ENCODE measurements around the gene RAP1GDS1. TPM values are rescaled to one million over a fixed set of nuclear protein-coding genes. Genes with fewer than 3 reads are reported as not detected.
A peak's percentile ranks its signal among the peaks of the same experiment; 100 is the strongest.
"Not testable (repeated sequence)": the region's sequence is repeated elsewhere in the genome, so short reads cannot be mapped to it uniquely, and the experiment has no call there.

The RAP1GDS1 gene
- total and polyA plus RNA-seq, 2 of the 13 experiments (the other 11 are each of a cell fraction or from before 2014, with no cell fraction given) = 19.3 to 42.5 TPM

DNA sequence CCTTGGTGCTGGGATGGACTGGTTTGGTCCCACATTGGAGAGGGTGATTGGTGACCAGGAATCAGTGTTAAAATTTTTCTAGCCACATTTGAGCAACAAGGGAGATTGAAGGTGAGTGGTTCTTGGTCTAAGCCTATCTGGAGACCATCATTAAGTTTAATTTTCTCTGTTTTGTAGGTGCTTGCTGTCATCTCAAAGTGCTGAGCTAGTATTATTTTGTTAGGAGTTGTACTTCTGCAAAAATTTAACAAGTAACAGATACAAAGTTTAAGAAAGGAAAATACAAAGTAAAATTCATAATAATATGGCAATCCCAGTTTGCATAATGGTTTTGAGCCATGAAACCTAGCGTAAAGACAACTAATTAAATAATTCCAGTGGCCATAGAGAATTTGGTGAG lies 66.5 kb downstream of the RAP1GDS1 start:
- no peak overlapping the region for H2AFZ ChIP-seq (ENCODE audit: low read length)
- H3K36me3 ChIP-seq (replicated peaks in 1 of 2; ENCODE audit: control insufficient read depth in 1 of 2, insufficient read depth in 2 of 2, low read length in 2 of 2) = no peaks in the 10 kb centered on the region; a peak in 1 of 5 replicates
- no peak overlapping the region for H3K27ac ChIP-seq (ENCODE audit: extremely low read length, insufficient read depth, low read length)
- BruUV-seq (replicated peaks) = no TSS peak
- no peak overlapping the region for H3K9ac ChIP-seq (ENCODE audit: insufficient read depth, low read depth, low read length)
- no peak for ATAC-seq
- H3K79me2 ChIP-seq (ENCODE audit: insufficient read depth, low read length) = no peaks in the 10 kb centered on the region
- peaks cover 10% of the 10 kb centered on the region for H3K9me3 ChIP-seq (ENCODE audit: low read length)
- ChIA-PET POLR2A (no interaction called here), CTCF (ENCODE audit: low intra/inter-chr PET ratio, low total read pairs) (no interaction called here)
- DNase-seq (ENCODE audit: low spot score) = no peak
- intact Hi-C loops (cut with micrococcal nuclease; ENCODE audit: unreplicated experiment) = no loop called here
- H4K20me1 ChIP-seq (ENCODE audit: insufficient read depth, low read length) = no peaks in the 10 kb centered on the region
- TF ChIP-seq CBFB (CRISPR knock-in tag; IDR thresholded peaks at IDR 0.05) (no peak), ZC3H13 (CRISPR knock-in tag; IDR thresholded peaks at IDR 0.05) (no peak), MAFK (conservative IDR thresholded peaks at IDR 0.05 in 1 of 2, IDR thresholded peaks at IDR 0.05 in 1 of 2; ENCODE audit: low read length in 2 of 2) (peak; percentile 21 to 66; a peak in 2 of 4 replicates), ZNF138 (CRISPR knock-in tag; IDR thresholded peaks at IDR 0.05; ENCODE audit: low read depth) (no peak)
- in situ Hi-C loops (cut with HindIII; ENCODE audit: extremely low pct_ligation_motif_present, low pct_unique_long_range_greater_than_20kb) = no loop called here
- no peak overlapping the region for H3K4me2 ChIP-seq (ENCODE audit: low read depth, low read length)
- FAIRE-seq = no peak
- 97% methylated on average over 1 of the region's 1 CpG for WGBS (ENCODE audit: low lambda C conversion rate)
- H3K4me3 ChIP-seq (replicated peaks in 1 of 3; ENCODE audit: insufficient read depth in 1 of 3, low read depth in 2 of 3, low read length in 3 of 3) = no peak overlapping the region
- no peaks in the 10 kb centered on the region for H3K27me3 ChIP-seq (ENCODE audit: control insufficient read depth in 1 of 2, insufficient read depth in 2 of 2, low read length in 2 of 2)
- peaks cover 5% of the 10 kb centered on the region for H3K4me1 ChIP-seq (ENCODE audit: insufficient read depth, low read length)

GRCh38 chr4:98329879-98330640 lies 68.9 kb downstream of the RAP1GDS1 start:
- H3K4me3 ChIP-seq (replicated peaks in 1 of 3; ENCODE audit: insufficient read depth in 1 of 3, low read depth in 2 of 3, low read length in 3 of 3); POLR2A ChIA-PET; H2AFZ ChIP-seq (ENCODE audit: low read length); H3K4me1 ChIP-seq (ENCODE audit: insufficient read depth, low read length); H3K27ac ChIP-seq (ENCODE audit: extremely low read length, insufficient read depth, low read length); intact Hi-C loops (cut with micrococcal nuclease; ENCODE audit: unreplicated experiment); H4K20me1 ChIP-seq (ENCODE audit: insufficient read depth, low read length); H3K27me3 ChIP-seq (ENCODE audit: control insufficient read depth in 1 of 2, insufficient read depth in 2 of 2, low read length in 2 of 2); H3K4me2 ChIP-seq (ENCODE audit: low read depth, low read length); BruUV-seq (replicated peaks); in situ Hi-C loops (cut with HindIII; ENCODE audit: extremely low pct_ligation_motif_present, low pct_unique_long_range_greater_than_20kb); H3K79me2 ChIP-seq (ENCODE audit: insufficient read depth, low read length); H3K9ac ChIP-seq (ENCODE audit: insufficient read depth, low read depth, low read length); CTCF ChIA-PET (ENCODE audit: low intra/inter-chr PET ratio, low total read pairs); FAIRE-seq; H3K36me3 ChIP-seq (replicated peaks in 1 of 2; ENCODE audit: control insufficient read depth in 1 of 2, insufficient read depth in 2 of 2, low read length in 2 of 2); TF ChIP-seq SOX13 (IDR thresholded peaks at IDR 0.05): not testable (repeated sequence)
- H3K9me3 ChIP-seq (ENCODE audit: low read length) = peaks cover 23% of the 10 kb centered on the region
- DNase-seq (ENCODE audit: low spot score) (peak; percentile 39), ATAC-seq (peak; percentile 85)
- WGBS (ENCODE audit: low lambda C conversion rate) = 91% methylated on average over 11 of the region's 31 CpGs
- TF ChIP-seq PITX1 (CRISPR knock-in tag; IDR thresholded peaks at IDR 0.05) (peak; percentile 84), FOXA3 (CRISPR knock-in tag; IDR thresholded peaks at IDR 0.05) (peak; percentile 52), ZMYM4 (CRISPR knock-in tag; IDR thresholded peaks at IDR 0.05) (peak; percentile 89), SOX13 (CRISPR knock-in tag; conservative IDR thresholded peaks at IDR 0.05 in 1 of 2, IDR thresholded peaks at IDR 0.05 in 1 of 2) (peak in 1 of 2 experiments; percentile 81; a peak in 2 of 4 replicates), MED1 (CRISPR knock-in tag; IDR thresholded peaks at IDR 0.05) (peak; percentile 50; the same call in 1 of the 2 replicates), BCL6 (CRISPR knock-in tag; IDR thresholded peaks at IDR 0.05) (peak; percentile 94), HDAC2 (CRISPR knock-in tag; IDR thresholded peaks at IDR 0.05) (0 out of 2 replicates have a peak, but pooled peaks have one; percentile 13)
- TF ChIP-seq, protein P1, sequence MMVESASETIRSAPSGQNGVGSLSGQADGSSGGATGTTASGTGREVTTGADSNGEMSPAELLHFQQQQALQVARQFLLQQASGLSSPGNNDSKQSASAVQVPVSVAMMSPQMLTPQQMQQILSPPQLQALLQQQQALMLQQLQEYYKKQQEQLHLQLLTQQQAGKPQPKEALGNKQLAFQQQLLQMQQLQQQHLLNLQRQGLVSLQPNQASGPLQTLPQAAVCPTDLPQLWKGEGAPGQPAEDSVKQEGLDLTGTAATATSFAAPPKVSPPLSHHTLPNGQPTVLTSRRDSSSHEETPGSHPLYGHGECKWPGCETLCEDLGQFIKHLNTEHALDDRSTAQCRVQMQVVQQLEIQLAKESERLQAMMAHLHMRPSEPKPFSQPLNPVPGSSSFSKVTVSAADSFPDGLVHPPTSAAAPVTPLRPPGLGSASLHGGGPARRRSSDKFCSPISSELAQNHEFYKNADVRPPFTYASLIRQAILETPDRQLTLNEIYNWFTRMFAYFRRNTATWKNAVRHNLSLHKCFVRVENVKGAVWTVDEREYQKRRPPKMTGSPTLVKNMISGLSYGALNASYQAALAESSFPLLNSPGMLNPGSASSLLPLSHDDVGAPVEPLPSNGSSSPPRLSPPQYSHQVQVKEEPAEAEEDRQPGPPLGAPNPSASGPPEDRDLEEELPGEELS (CRISPR knock-in tag; IDR thresholded peaks at IDR 0.05) = peak; percentile 29; the same call in 1 of the 2 replicates

All from HepG2 (cell line).